UCSD-AML1 (cell line): ENCODE measurements around the gene NIPBL.
"Not testable (repeated sequence)": the region's sequence is repeated elsewhere in the genome, so short reads cannot be mapped to it uniquely, and the experiment has no call there.

Experiments
- DNase-seq: peaks from one replicate; lab custom pipeline; 2025; ENCODE audit not compliant: unreplicated experiment; lab: John Stamatoyannopoulos, UW

Gene NIPBL

DNA sequence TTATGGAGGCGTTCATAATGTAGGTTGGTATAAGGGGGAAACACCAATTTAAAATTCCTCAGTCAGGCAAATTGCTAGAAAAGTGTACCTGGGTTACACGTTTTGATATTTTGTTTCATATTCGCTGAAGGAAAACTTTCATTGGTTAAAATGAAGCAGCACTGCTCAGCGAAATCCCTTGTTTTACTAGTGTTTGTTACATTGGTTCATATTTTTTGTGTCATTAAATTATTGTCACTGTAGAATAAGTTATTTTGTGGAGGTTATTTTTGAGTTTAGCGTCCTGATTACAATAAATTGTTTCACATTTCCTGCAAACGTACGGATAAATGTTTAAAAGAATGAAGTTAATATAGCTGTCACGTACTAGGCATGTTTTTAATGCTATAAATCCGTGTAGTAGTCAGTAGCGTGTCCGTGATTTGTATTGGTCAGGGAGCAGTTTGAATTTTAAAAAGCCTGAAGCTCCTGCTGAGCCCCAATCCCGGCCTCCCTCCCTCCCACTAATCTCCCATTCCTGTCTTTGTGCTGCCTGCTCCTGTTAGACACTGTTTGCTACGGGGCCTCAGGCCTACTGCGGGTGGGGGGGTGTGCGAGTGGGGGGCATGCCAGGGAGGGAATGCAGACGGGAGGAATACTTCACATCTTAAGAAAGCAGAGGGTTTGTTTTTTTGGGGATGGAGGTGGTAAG, 2.0 kb downstream of the NIPBL start:
- no peak for DNase-seq

- no peak for DNase-seq
These were observed 2.9 kb downstream of the NIPBL start for GRCh38 chr5:36879274-36880033.

DNA sequence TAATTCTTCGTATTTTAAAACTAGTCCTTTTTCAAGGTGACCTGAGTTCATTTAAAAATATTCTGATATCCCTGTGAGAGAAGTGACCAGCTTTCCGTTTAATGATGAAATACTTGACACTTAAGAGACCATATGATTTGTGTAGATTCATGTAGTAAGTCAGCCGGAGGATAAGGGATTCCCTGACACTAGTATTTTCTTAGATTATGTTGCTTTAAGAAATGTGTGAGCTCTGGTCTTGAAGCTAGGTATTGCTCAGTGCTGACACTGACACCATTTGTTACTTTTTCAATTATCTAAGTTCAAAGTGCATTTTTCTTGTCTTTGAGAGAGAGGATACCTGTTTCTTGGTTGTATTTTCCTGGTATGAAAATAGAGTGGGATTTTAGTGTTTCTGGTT, 4.2 kb downstream of the NIPBL start:
- DNase-seq: no peak

DNA sequence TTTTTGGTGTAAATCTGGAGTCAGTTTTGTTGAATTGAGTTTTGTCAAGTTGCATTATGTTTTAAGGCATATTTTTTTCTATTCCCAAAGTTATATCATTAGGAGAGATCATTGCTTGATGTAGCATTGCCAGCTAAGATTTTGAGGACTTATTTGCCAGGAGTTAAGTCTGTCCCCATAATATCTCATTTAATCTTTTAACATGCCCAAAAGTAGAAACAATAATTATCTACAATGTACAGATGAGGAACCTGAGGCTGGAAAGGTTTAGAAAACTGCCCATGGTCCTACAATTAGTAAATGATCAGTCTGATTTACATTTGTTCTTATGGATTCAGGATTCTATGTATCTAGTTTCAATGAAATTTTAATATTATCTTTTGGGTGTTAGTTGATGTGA, 4.7 kb downstream of the NIPBL start:
- no peak for DNase-seq

DNA sequence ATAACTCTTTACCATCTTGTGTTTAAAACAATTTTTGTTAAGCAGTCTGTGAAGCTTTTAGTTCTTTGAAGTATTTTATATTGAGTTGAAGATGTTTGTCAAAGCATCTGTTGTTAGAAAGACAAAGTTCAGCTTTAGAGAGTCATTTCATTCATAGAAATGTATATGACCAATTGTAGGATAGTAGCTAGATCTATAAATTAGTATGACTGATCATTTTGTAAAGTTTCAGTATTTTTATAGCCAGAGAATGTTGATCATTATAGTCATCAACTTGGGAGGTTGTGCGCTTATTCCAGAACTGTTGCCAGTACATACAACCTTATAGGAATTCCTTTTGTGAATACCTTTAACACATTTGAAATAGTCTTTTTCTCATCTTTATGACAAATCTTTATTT, 5.2 kb downstream of the NIPBL start:
- DNase-seq: no peak

GRCh38 chr5:36882250-36882649, 5.7 kb downstream of the NIPBL start:
- DNase-seq: no peak

- no peak for DNase-seq
These were observed 7.4 kb downstream of the NIPBL start for GRCh38 chr5:36883894-36884462.

- DNase-seq: no peak
These were observed 8.6 kb downstream of the NIPBL start for GRCh38 chr5:36885149-36885548.

DNA sequence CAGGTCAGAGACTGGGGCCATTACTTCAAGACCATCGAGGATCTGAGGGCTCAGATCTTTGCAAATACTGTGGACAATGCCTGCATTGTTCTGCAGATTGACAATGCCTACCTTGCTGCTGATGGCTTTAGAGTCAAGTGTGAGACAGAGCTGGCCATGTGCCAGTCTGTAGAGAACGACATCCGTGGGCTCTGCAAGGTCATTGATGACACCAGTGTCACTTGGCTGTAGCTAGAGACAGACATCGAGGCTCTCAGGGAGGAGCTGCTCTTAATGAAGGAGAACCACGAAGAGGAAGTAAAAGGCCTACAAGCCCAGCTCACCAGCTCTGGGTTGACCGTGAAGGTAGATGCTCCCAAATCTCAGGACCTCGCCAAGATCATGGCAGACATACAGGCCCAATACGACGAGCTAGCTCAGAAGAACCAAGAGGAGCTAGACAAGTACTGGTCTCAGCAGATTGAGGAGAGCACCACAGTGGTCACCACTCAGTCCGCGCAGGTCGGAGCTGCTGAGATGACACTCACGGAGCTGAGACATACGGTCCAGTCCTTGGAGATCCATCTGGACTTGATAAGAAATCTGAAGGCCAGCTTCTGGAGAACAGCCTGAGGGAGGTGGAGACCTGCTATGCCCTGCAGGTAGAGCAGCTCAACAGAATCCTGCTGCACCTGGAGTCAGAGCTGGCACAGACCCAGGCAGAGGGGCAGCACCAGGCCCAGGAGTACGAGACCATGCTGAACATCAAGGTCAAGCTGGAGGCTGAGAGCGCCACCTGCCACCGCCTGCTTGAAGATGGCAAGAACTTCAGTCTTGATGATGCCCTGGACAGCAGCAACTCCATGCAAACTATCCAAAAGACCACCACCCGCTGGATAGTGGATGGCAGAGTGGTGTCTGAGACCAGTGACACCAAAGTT, 9.3 kb downstream of the NIPBL start:
- DNase-seq: no peak

- no peak for DNase-seq
These were observed 10.2 kb downstream of the NIPBL start for GRCh38 chr5:36886791-36887190.

DNA sequence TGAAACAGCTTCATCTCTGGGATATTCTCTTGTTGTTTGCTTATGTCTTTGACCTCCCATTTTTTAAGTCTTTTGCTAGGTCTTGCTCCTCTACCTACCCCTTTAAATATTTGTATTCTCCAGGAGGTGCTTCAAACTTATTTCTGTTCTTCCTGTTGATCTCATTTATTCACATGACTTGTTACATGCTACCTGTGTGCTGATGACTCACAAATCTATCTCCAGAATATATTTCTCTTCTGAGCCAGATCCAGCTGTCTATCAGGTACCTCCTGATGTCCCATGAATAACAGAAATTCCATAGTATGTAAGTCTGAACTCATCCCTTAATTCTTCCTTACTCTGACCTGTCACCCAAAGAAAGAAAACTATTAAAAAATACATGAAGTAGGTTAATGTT, 11.0 kb downstream of the NIPBL start:
- DNase-seq: no peak

DNA sequence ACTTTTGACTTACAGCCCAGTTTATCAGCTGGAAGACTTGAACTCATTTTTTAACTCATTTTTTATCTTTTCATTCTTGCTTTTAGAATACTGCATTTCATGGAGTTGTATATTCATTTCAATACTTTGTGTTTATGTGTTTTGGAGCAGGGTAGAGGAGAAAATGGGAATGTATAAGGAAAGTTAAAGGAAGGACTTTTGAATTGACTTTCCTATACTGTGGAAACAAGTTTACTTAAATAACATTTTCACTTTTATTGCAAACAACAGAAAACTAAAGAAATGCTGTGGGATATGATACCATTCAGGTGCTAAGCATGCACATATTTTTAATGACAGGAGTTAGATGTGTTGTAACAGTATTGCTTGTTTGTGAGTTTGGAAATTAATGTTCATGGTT, 11.7 kb downstream of the NIPBL start:
- no peak for DNase-seq

- DNase-seq: no peak
These were observed 12.7 kb downstream of the NIPBL start for GRCh38 chr5:36889264-36889663.

- no peak for DNase-seq
These were observed 14.7 kb downstream of the NIPBL start for GRCh38 chr5:36891266-36891665.

- DNase-seq: not testable (repeated sequence)
These were observed 15.7 kb downstream of the NIPBL start for GRCh38 chr5:36892085-36892830.

GRCh38 chr5:36894954-36895353, 18.4 kb downstream of the NIPBL start:
- no peak for DNase-seq

DNA sequence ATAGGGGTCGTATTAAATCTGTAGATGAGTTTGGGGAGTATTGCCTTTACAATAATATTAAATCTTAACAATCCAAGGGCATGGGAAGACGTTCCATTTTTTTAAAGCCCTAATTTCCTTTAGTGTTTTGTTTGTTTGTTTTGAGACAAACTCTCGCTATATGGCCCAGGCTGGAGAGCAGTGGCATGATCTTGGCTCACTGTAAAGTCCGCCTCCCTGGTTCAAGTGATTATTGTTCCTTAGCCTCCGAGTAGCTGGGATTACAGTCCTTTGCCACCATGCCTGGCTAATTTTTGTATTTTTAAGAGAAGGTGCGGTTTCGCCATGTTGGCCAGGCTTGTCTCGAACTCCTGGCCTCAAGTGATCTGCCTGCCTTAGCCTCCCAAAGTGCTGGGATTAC, 19.9 kb downstream of the NIPBL start:
- DNase-seq: no peak

DNA sequence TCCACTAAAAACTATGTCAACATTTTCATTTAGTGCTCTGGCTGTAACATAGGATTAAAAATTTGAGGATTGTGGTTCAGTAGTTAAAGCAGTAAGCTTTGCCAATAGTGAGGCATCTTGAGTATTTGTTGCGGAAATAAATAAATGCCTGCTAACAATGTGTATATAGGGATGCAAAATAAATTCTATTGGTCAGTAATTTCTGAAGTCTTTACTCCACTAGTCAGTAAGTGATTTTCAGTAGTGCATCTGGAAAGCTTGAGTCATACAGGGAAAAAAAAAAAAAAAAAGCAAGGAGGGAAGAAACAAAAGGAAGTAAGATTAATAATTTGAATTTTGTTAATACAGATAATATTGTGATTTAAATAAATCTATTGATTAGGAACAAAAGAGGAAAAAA, 21.0 kb downstream of the NIPBL start:
- DNase-seq: no peak

DNA sequence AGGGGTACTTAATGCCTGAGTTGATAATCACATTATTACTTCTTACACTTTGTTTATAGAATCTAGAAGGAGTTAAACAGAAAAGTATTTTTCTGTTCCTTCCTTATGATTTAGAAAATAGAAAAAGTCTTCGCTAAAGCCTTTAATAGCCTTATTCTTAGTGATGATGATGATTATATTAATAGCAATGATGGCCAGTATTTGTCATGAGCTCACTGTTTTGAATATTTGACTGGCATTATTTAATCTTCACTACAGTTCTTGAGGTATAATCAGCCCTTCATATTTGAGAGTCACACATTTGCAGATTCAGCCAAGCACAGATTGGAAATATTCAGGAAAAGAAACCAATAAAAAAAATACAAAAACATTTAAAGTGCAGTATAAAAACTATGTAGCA, 23.3 kb downstream of the NIPBL start:
- no peak for DNase-seq

GRCh38 chr5:36900283-36900682, 23.7 kb downstream of the NIPBL start:
- no peak for DNase-seq

DNA sequence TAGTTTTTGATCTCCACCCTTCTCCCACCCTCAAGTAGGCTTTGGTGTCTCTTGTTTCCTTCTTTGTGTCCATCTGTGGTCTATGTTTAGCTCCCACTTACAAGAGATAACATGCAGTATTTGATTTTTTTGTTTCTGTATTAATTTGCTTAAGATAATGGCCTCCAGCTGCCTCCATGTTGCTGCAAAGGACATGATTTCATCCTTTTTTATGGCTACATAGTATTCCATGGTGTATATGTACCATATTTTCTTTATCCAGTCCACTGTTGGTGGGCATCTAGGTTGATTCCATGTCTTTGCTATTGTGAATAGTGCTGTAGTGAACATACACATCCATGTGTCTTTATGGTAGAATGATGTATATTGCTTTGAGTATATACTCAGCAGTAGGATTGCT, 24.5 kb downstream of the NIPBL start:
- DNase-seq: not testable (repeated sequence)
